Measurements from ENCODE around the gene HLA-DRA. TPM values are rescaled to one million over a fixed set of nuclear protein-coding genes. Genes with fewer than 3 reads are reported as not detected.

Gene HLA-DRA
- total RNA-seq, 1 donor, result 1,165 TPM

DNA sequence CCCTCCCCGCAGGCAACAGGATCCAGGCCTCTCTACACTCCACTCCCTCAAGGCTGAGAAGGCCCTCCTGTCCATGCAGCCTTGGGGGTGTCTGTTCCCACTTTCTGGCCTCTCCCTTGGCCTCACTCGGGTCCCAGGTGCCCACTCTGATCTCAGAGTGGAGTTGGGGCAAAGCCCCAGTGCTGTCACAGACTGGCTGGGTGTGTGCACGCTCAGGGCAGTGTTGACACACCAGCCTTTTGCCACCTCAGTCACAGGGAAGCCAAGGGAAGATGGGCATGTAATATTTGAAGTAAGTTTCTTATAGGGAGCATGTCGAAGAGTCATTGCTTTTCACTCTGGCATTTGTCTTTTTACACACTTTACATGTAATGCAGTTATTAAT is 44.9 kb downstream of the HLA-DRA start:
- H3K4me1 ChIP-seq (ENCODE audit: insufficient read depth, low read length), result peaks cover 4% of the 10 kb centered on the region
- H3K9me3 ChIP-seq (ENCODE audit: low read depth, low read length), result no peaks in the 10 kb centered on the region
- H3K27me3 ChIP-seq (ENCODE audit: insufficient read depth, low read length), result no peaks in the 10 kb centered on the region
- no peak overlapping the region for H3K4me3 ChIP-seq (ENCODE audit: low read length)

DNA sequence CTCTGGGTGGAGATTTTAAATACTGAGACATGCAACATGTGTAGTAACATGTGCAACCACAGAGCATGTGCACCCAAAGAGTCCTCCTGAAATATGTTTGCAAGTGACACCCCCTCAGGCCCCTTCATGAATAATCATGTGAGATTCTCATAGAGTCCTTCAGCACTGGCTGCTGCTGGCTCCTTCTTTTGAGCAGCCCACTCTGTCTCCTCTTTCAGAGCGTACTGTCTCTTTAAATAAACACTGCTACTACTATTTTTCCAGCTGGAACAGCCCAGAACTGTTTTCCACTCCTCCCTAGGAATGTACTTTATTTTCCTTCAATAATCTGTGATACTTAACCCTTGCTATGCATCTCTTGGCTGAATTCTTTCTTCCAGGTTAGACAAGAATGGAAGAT is 48.4 kb downstream of the HLA-DRA start:
- Histone ChIP-seq H3K4me1 (ENCODE audit: insufficient read depth, low read length) (no peaks in the 10 kb centered on the region), H3K9me3 (ENCODE audit: low read depth, low read length) (no peaks in the 10 kb centered on the region), H3K4me3 (ENCODE audit: low read length) (no peak overlapping the region), H3K27me3 (ENCODE audit: insufficient read depth, low read length) (no peaks in the 10 kb centered on the region)

DNA sequence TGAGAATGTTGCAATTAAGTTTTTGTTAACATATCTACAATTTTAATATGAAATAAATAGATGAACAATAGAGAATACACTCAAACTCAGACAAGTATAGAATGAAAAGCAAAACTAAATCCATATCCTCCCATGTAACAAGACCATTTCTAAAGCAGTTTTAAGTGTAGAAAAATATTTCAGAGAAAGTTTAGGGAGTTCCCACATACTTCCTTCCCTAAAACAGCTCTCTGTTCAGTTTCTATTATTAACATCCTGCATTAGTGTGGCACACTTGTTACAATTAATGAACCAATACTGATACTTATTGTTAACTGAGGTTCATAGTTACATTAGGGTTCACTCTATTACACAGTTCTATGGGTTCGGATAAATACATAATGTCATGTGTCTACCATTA is 52.0 kb downstream of the HLA-DRA start:
- Histone ChIP-seq H3K9me3 (ENCODE audit: low read depth, low read length) (no peaks in the 10 kb centered on the region), H3K4me3 (ENCODE audit: low read length) (no peak overlapping the region), H3K27me3 (ENCODE audit: insufficient read depth, low read length) (no peaks in the 10 kb centered on the region), H3K4me1 (ENCODE audit: insufficient read depth, low read length) (no peaks in the 10 kb centered on the region)

DNA sequence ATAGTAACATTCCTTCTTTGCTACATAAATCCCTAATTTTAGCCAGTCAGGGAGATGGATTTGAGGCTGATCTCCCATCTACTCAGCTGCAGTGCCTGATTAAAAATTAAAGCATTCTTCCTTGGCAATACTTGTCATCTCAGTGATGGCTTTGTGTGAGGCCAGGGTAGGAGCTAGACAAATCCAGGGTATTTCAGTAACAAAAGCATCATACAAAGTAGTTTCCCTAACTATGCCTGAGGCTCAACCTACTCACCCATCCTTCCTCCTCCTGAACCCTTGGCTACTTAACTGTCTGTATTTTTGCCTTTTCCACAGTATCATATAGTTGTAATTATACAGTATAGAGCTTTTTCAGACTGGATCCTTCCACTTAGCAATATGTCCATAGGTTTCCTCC is 52.7 kb downstream of the HLA-DRA start:
- Histone ChIP-seq H3K4me1 (ENCODE audit: insufficient read depth, low read length) (no peaks in the 10 kb centered on the region), H3K4me3 (ENCODE audit: low read length) (no peak overlapping the region), H3K27me3 (ENCODE audit: insufficient read depth, low read length) (no peaks in the 10 kb centered on the region), H3K9me3 (ENCODE audit: low read depth, low read length) (no peaks in the 10 kb centered on the region)

Other genes starting within 250 kb of the HLA-DRA start
- 49.5 TPM for gene PBX2, start 249.7 kb upstream of the HLA-DRA start, total RNA-seq
- 131 TPM for gene GPSM3, start 247.2 kb upstream of the HLA-DRA start, total RNA-seq
- gene NOTCH4, start 215.8 kb upstream of the HLA-DRA start, total RNA-seq, result 5.6 TPM
- not detected for gene TSBP1, start 68.0 kb upstream of the HLA-DRA start, total RNA-seq
- not detected for gene BTNL2, start 32.7 kb upstream of the HLA-DRA start, total RNA-seq
- gene HLA-DRB5, start 90.4 kb downstream of the HLA-DRA start, total RNA-seq, result 8.5 TPM
- gene HLA-DRB1, start 150.0 kb downstream of the HLA-DRA start, total RNA-seq, result 166 TPM
- gene HLA-DQA1, start 197.5 kb downstream of the HLA-DRA start, total RNA-seq, result 12.5 TPM
- gene HLA-DQB1, start 226.8 kb downstream of the HLA-DRA start, total RNA-seq, result 1.4 TPM